T-helper 1 cell treated with Interleukin-12 subunit alpha and Interleukin-12 subunit beta and Interleukin-4 antibody, amounts not matched to agents 30 μg/mL and 1 μg/mL, for 36 hours (primary cell): ENCODE results near the gene WLS.

Source experiments
- H3K27ac Mint-ChIP-seq: one replicate; pipeline ENCODE4 v1.8.0; 2021; ENCODE audit warnings: mild to moderate bottlenecking, mixed read lengths
- H3K27me3 Mint-ChIP-seq: one replicate; pipeline ENCODE4 v1.8.0; 2021; ENCODE audit warnings: low read depth, mixed read lengths
- H3K36me3 Mint-ChIP-seq: one replicate; pipeline ENCODE4 v1.8.0; 2021; ENCODE audit warnings: low read depth, mixed read lengths
- H3K4me1 Mint-ChIP-seq: one replicate; pipeline ENCODE4 v1.8.0; 2021; ENCODE audit warnings: low read depth, mixed read lengths
- H3K4me3 Mint-ChIP-seq: one replicate; pipeline ENCODE4 v1.8.0; 2021; ENCODE audit warnings: mild to moderate bottlenecking, moderate library complexity, mixed read lengths
- H3K9me3 Mint-ChIP-seq: one replicate; pipeline ENCODE4 v1.8.0; 2021; ENCODE audit warnings: mixed read lengths

WLS gene

DNA sequence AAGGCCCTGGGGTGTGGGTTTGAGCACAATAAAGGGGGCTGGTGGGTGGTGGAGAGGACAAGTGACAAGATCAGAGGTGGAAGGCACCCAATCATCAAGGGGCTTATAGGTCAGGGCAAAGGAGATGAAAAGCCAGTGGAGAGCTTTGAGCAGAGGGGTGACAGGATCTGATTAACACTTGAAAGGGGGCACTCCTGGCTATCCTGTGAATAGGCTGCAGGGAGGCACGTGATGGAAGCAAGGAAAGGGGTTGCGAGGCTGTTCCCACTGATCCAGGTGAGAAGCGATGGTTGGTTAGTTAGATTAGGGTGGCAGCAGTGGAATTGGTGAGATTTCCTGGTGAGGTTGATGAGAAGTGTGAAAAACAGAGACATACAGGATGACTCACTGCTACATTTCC, 80.6 kb downstream of the WLS start:
- Mint-ChIP-seq H3K4me1 (no peaks in the 10 kb centered on the region), H3K27me3 (no peaks in the 10 kb centered on the region), H3K36me3 (no peaks in the 10 kb centered on the region), H3K9me3 (no peaks in the 10 kb centered on the region), H3K4me3 (no peak overlapping the region), H3K27ac (no peak overlapping the region)

DNA sequence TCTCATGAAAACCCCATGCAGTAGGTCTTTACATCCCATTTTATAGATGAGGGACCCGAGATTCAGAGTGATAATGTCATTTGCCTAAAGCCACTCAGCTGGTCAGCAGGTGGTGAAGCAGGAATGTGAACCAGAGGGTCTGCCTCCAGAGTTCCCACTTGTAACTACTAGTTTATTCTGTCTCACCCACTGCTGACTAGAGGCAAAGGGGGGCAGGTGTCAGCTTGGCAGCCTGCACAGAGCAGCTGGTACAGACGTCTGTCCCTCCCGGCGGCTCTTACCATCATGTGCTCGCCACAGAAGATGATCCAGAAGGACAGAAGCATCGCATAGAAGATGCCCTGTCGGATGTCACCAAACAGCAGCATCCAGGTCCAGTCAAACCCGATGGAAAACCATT, 82.4 kb downstream of the WLS start:
- Mint-ChIP-seq H3K9me3 (no peaks in the 10 kb centered on the region), H3K4me3 (no peak overlapping the region), H3K4me1 (no peaks in the 10 kb centered on the region), H3K27ac (no peak overlapping the region), H3K36me3 (no peaks in the 10 kb centered on the region), H3K27me3 (no peaks in the 10 kb centered on the region)

DNA sequence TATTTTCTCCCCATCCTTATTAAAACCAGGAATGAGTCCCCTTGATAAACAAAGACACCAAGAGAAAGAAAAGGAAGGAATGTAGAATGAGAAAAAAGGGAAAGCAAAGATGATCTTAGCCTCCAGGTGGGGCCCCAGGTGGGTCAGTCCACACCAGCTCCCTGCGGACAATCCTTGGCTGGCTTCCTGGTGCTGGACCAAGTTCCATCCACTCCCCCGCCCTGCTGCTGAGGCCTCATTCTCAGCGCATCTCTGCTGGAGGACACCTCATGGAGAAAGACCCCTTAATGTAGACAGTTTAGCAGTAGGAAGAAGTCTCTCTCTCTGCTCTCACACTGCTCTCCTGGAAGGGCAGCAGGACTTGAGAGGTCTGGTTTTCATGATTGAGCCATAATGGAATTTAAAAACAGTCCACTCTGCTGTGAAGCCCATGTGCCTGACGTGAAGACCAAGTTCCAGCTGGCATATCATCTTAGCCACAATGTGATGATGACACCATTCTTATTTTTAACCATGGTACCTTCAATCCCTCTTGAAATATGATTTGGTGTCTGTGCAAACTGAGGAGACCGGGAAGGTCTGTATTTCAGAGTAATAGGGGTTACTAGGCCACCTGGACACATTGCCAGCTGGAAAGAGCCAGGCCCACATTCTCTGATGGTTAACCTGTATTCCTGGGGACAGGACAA, 83.1 kb downstream of the WLS start:
- Mint-ChIP-seq H3K27ac (no peak overlapping the region), H3K4me3 (no peak overlapping the region), H3K9me3 (no peaks in the 10 kb centered on the region), H3K27me3 (no peaks in the 10 kb centered on the region), H3K36me3 (no peaks in the 10 kb centered on the region), H3K4me1 (no peaks in the 10 kb centered on the region)

DNA sequence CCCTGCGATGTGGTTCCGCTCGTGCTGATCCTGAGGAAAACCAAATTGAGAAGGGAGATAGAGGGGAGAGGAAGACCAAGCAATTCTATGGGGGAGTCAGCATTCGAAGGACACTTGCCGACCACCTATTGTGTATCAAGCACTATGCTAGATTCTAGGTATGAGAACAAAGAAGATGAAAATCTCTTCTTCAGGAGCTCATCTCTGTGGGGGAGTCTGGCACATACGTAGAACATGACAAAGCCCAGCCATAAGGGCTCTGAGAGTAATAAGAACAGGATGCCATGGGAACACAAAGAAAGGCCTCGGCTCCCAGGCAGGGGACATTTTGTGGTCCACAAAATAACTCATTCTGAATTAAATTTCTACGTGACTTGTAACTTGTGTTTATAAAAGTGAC, 83.7 kb downstream of the WLS start:
- Mint-ChIP-seq H3K27me3 (no peaks in the 10 kb centered on the region), H3K36me3 (no peaks in the 10 kb centered on the region), H3K4me3 (no peak overlapping the region), H3K4me1 (no peaks in the 10 kb centered on the region), H3K9me3 (no peaks in the 10 kb centered on the region), H3K27ac (no peak overlapping the region)

DNA sequence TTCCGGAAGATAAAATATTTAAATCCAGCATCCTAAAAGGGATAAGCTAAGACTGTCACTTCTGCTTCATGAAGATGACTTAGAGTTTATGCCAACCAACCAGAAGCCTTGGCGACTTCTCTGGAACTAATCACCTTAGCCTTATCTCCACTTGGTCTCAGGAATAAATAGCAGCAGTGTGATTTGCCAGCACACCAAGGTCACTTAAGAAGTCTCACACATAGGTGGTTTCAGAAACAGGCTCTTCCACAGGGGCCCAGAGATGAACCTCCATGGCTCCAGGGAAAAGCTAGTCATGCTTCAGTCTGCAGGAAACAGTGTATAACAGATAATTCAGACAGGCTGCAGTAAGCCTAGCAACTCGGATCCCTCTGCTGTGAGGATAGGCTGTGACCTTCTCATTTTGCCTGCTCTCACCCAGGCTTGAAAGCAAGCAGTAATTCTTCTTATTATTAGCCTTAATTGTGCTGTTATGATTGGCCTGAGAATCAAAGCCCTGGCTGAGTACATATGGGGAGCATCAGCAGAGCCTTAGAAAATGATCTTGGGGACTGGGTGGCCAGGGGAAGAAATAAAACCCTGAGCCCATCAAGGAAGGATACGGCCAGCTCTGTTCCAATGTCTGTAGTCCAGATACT, 84.7 kb downstream of the WLS start:
- no peaks in the 10 kb centered on the region for H3K27me3 Mint-ChIP-seq
- no peaks in the 10 kb centered on the region for H3K9me3 Mint-ChIP-seq
- no peaks in the 10 kb centered on the region for H3K36me3 Mint-ChIP-seq
- no peak overlapping the region for H3K27ac Mint-ChIP-seq
- no peak overlapping the region for H3K4me3 Mint-ChIP-seq
- H3K4me1 Mint-ChIP-seq: no peaks in the 10 kb centered on the region

DNA sequence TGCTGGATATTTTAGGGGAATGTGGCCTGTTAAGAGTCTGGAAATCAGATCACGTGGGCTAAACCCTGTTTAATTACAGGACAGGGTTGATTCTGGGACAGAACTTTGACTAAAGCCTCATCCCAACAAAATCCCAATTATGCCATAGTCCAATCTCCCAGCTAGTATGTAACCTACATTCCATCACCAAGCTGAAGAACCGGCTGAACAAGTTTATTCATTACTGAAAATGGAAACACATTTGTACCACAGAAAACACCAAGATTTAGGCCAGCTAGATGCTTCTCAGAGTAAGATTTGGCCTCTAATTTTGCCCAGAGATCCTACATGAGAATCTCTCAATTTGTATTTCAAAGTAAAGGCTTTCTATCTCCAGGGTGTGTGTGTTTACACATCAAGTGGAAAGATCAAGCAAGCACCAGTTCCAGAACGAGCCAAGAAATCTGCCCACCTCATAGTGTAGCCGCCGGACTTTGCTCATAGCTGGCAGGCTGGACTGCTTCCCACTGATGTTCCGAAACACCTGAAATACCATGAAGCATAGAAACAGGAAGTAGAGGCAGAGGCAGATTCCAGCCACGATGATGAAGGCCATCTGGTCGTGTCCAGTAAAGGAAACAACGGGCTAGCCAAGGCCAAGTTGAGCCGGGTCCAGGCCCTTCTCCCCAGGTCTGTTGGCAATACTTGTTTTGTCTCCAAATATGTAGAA, 86.8 kb downstream of the WLS start:
- Mint-ChIP-seq H3K4me3 (no peak overlapping the region), H3K36me3 (no peaks in the 10 kb centered on the region), H3K9me3 (no peaks in the 10 kb centered on the region), H3K4me1 (no peaks in the 10 kb centered on the region), H3K27me3 (no peaks in the 10 kb centered on the region), H3K27ac (no peak overlapping the region)

DNA sequence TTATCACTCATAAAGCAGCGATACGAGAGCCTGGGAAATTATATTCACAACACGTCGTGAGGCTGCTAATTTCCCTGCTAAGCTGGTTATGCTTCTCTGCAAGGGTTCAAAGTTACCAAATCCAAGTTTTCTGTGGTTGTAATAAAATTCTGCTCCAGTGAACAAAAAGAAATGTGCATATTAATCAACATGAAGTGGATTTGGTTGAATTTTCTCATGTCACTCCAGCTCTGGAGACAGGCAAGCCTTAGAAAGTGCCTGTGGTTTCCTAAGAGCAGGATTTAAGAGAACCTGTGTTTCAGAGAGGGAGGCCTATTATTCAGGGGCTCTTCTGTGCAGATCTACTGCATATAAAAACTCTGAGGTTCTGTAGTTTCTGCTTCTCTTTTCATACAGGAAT, 87.5 kb downstream of the WLS start:
- H3K9me3 Mint-ChIP-seq: no peaks in the 10 kb centered on the region
- no peak overlapping the region for H3K4me3 Mint-ChIP-seq
- no peak overlapping the region for H3K27ac Mint-ChIP-seq

DNA sequence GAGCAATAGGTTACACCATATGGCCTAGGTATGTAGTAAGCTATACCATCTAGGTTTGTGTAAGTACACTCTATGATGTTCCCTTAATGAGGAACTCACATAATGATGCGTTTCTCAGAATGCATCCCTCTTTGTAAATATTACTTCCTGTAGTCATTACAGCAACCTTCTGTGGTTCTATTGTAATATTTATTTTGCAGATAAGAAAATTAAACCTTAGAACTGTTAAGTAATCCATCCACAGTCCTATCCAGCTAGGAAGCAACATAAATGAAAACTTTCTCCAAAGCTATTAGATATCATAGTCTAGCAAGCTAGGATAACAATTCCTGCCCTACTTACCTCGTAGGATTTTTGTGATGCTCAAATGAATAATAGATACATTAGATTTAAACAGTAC, 88.7 kb downstream of the WLS start:
- H3K27ac Mint-ChIP-seq: no peak overlapping the region
- H3K27me3 Mint-ChIP-seq: no peaks in the 10 kb centered on the region
- H3K9me3 Mint-ChIP-seq: no peaks in the 10 kb centered on the region
- H3K36me3 Mint-ChIP-seq: no peaks in the 10 kb centered on the region
- no peak overlapping the region for H3K4me3 Mint-ChIP-seq
- no peaks in the 10 kb centered on the region for H3K4me1 Mint-ChIP-seq

More for the DNA sequence above, 87.5 kb downstream of the WLS start:
- no peaks in the 10 kb centered on the region for H3K27me3 Mint-ChIP-seq
- no peaks in the 10 kb centered on the region for H3K36me3 Mint-ChIP-seq
- H3K4me1 Mint-ChIP-seq: no peaks in the 10 kb centered on the region

DNA sequence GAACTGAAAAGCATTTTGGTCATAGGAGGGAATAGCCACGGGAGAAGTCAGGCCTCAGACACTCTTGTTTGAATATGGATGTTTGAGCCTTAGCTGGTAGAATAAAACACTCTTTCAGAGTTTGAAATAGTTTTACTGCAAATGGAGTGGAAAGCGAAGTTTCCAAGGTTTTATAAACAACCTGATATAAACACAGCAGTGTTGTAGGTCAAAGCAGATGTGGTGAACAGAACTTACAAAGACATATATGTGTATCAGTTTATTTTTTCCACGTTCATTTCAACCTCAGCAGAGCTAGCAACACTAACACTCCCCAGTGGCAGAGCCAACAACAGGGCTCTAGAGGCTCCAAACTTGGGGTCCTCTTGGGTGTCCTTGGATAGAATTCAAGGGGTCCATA, 89.9 kb downstream of the WLS start:
- H3K4me1 Mint-ChIP-seq: no peaks in the 10 kb centered on the region
- no peaks in the 10 kb centered on the region for H3K9me3 Mint-ChIP-seq
- no peaks in the 10 kb centered on the region for H3K36me3 Mint-ChIP-seq
- no peaks in the 10 kb centered on the region for H3K27me3 Mint-ChIP-seq
- H3K4me3 Mint-ChIP-seq: no peak overlapping the region
- no peak overlapping the region for H3K27ac Mint-ChIP-seq

DNA sequence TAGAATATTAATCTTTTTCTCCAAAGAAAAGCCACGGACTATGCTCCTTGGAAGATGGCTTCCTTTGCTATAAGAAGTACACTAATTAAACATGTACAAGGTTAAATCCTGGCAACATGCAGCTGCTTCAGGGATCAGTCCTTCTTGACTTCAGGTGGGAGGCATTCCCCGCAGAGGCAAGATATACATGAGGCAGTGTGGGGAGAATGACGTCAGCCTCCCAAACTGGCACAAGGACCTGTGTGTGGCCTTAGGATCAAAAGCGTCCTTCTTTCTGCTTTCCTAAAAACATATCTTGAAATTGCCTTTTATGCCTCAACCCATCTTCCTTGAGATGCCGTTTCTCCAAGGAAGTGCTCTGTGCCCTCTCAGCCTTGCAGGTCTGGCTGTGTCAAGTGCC, 90.3 kb downstream of the WLS start:
- Mint-ChIP-seq H3K27me3 (no peaks in the 10 kb centered on the region), H3K9me3 (no peaks in the 10 kb centered on the region), H3K4me1 (no peaks in the 10 kb centered on the region), H3K27ac (no peak overlapping the region), H3K36me3 (no peaks in the 10 kb centered on the region), H3K4me3 (no peak overlapping the region)

DNA sequence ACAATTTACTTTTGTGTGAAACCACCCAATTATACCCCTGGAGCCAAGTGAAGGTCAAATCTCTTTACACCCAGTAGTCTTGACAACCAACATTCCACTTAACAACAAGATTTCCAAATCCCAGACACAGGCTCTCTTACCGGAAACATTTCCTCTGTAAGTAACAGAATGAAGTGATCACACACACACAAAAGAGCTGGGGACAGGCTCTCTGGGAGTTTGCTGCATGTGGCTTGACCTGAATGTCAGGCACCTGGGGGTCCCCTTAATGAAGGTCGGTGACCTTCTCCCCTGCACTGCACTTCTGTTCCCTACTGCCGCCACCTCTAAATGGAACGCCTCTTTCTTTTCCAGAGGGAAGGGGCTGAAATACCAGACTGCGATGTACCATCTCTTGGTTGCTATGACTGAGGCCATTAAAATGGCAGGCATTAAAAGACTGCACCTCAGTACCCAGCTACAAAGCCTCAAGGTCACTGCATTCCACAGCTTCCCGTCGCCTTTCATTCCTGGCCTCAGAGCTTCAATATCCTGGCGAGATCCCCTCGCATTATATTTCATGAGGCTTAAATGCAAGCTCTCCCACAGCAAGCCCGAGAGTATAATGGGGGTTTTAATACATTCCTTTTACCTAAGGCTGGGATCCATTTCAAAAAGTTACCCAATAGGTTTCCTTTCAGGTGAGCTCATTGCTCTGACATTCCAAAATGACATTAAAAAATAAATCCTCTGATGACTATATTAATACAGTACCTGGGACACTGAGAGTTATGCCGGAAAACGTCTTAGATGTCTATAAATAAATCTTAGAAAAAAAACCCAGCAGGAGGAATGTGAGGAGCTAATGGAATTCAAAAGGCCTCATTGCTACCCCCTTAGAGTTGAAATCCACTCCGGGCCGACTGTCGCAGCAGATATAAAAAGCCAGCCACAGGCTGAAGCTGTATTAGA, 91.0 kb downstream of the WLS start:
- Mint-ChIP-seq H3K4me1 (no peaks in the 10 kb centered on the region), H3K9me3 (no peaks in the 10 kb centered on the region), H3K27ac (no peak overlapping the region), H3K36me3 (no peaks in the 10 kb centered on the region), H3K27me3 (no peaks in the 10 kb centered on the region), H3K4me3 (no peak overlapping the region)

DNA sequence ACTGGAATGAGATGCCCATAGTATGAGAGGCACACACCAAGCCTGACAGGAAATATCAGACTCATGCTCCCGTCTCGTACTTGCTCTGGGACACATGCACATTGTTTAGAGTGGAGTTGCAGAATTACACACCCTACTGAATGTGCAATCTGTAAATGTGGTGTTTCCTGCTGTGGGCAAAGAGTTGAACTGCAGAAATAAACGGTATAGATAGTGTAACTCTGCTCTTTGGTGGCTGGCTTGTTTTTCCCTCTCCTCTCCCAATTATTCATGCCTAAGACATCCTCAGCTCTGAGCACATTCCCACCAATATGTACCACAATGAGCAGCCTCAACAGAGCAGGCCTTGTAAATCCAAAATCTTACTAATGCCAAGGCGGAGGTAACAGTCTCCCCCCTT, 91.8 kb downstream of the WLS start:
- H3K4me1 Mint-ChIP-seq: no peaks in the 10 kb centered on the region

DNA sequence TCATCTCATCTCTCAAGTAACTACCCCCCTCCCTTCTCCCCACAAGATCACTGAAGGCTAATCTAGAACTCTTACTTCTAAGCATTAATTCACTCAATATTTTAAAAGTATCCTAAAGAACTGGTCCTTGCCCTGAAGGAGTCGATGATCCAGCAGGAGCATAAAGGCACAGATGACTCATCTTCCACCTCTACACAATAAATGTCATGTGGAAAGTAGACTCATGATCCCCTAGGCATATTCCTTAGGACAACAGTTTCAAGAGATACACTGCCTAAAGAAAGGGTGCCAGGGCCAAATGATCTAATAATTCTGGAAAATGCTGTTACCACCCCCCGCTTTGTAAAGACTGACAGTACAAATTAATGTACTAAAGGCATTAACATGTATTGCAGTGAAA, 96.1 kb downstream of the WLS start:
- H3K4me3 Mint-ChIP-seq: no peak overlapping the region
- H3K36me3 Mint-ChIP-seq: no peaks in the 10 kb centered on the region
- H3K9me3 Mint-ChIP-seq: no peaks in the 10 kb centered on the region
- H3K4me1 Mint-ChIP-seq: no peaks in the 10 kb centered on the region
- no peaks in the 10 kb centered on the region for H3K27me3 Mint-ChIP-seq
- no peak overlapping the region for H3K27ac Mint-ChIP-seq

More for the DNA sequence above, 91.8 kb downstream of the WLS start:
- Mint-ChIP-seq H3K27me3 (no peaks in the 10 kb centered on the region), H3K4me3 (no peak overlapping the region), H3K9me3 (no peaks in the 10 kb centered on the region), H3K27ac (no peak overlapping the region), H3K36me3 (no peaks in the 10 kb centered on the region)

DNA sequence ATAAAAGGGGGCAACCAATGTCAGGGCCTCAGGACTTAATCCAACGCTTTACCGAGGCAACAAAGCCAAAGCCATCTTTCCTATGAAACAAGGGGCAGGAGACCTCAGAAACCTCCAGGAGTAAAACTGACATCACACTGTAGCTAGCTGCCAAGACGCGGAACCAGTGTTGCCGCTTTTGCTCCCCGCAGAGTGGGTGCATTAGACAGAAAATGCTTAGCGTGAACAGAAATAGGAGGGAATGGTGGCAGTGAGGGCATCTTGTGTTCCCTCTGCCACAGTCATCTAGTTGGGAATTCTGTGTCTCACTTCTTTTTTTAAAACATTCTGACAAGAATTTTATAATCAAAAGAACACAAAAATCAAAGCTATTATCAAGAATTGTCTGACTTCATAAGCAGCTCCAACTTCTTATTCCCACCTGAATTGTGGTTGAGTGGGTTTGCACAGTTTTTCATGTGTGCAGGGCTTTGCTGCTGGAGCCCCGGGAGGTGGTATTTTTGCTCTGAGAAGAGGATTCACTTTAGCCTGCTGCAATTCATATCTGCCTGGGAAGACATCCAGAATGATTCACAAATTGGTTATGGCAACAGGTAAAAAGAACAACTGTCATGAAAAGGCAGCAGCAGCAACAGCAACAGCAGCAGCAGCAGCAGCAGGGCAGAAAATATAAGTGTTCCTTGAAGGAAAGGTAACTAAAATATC, 99.7 kb downstream of the WLS start:
- H3K27me3 Mint-ChIP-seq: no peaks in the 10 kb centered on the region
- no peaks in the 10 kb centered on the region for H3K36me3 Mint-ChIP-seq
- no peaks in the 10 kb centered on the region for H3K9me3 Mint-ChIP-seq
- no peak overlapping the region for H3K4me3 Mint-ChIP-seq
- H3K27ac Mint-ChIP-seq: no peak overlapping the region
- H3K4me1 Mint-ChIP-seq: no peaks in the 10 kb centered on the region
